GM10248 (cell line): Measurements from ENCODE around the gene PCA3.

ENCODE experiments used
- CTCF ChIA-PET: fragments of 300-600 bp; sonication (Branson Sonifier 250); formaldehyde crosslinking; extraction: SDS; loops from one replicate; lab custom pipeline; 2021; ENCODE audit warnings: antibody characterized with exemption; lab: Yijun Ruan, JAX
- POLR2A ChIA-PET: fragments of 350-650 bp; sonication (Branson Sonifier 250); formaldehyde crosslinking; extraction: SDS; loops from one replicate; lab custom pipeline; 2020; ENCODE audit warnings: antibody characterized with exemption; lab: Yijun Ruan, JAX
- DNase-seq: peaks from one replicate; pipeline ENCODE4 v3.0.0; 2012; ENCODE audit errors: extremely low spot score
- CTCF ChIP-seq: IDR thresholded peaks from 2 replicates; pipeline ENCODE4 v1.5.1; 2012; ENCODE audit warnings: mild to moderate bottlenecking, low read depth; ENCODE audit errors: extremely low read depth, missing control alignments, control extremely low read depth

The PCA3 gene

GRCh38 chr9:76764138-76764537, at the start of gene PCA3:
Gene PCA3, plus strand, starts transcription at chr9:76764438.
- POLR2A ChIA-PET: no interaction called here
- no peak for TF ChIP-seq CTCF
- DNase-seq: no peak
- CTCF ChIA-PET: interaction anchor here (0.9 to 2.1 kb wide), 3 partner anchors 8 to 46 kb away, joined by 3 to 8 read pairs (median 6); no protein-coding TSS in a partner anchor

DNA sequence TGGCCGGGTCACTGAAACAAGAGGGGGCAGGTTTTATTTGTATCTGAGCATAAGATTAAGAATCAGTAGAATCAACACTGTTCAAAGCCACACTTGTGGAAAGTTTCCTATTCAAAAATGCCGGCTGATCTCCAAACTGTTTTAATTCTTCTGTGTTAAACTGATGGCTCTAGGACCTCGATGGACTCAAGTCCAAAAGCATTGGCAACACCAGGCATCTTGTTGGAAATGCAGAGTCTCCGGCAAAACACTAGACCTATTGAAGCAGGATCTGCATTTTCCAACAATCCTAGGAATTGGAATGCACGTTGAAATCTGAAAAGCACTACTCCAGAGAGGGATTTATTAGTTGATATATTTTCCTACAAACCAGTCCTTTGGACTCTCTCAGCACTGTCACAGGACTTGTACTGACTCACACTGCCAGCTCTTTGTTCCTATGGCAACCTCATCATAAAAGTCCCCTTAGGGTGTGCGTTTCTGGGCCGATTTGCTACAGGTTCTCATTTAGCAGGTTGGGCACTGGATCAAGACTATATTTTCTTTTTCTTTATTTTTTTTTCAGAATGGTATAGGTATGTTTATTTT, 48.1 kb upstream of the PCA3 start:
- ChIA-PET CTCF (interaction anchor here (1.6 kb wide), 1 partner anchor 9 kb away, joined by 5 read pairs; no protein-coding TSS in a partner anchor), POLR2A (interaction anchor here (1.0 kb wide), 1 partner anchor 244 kb away, joined by 3 read pairs; no protein-coding TSS in a partner anchor)
- TF ChIP-seq CTCF: no peak
- no peak for DNase-seq

DNA sequence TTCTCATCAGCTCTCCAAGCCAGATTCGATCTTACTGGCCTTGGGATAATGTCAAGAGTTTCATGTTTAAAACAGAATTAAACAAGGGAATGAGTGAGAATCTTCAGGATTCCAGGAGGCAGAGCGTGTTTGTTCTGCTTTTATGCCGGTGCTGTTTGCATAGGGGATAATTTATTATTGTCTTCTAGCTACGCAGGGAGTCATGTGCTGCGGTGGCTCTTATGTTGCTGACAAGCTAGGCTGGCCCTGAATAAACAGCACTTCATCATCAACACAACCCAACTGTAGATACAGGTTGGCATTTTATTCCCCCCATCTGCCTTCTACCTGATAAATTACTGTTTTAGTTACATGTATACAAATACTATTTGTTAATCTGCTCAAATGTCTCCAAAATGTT, 47.1 kb upstream of the PCA3 start:
- DNase-seq: no peak

DNA sequence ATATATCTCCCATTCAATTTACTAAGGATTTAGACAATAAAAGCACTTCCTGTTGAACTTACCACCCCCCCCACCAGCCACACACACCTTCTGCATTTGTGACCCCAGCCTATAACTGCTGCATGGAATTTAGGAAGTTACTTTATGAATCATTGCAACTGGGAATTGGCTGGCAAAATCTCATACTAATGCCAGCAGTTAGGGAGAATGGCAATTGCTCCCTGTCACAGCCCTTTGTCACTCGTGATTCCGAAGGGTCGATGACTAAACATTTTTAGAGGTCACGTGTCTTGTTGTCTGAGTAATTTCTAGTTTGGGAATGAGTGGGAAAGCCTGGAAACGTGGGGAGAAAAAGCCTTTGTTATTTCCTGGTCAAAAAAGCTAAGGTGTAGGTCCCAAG, 46.6 kb upstream of the PCA3 start:
- DNase-seq: no peak
- ChIA-PET CTCF (interaction anchor here (1.4 to 1.6 kb wide), 3 partner anchors 10 to 27 kb away, joined by 3 to 5 read pairs (median 4); no protein-coding TSS in a partner anchor), POLR2A (no interaction called here)
- no peak for TF ChIP-seq CTCF

More for the DNA sequence above, 47.1 kb upstream of the PCA3 start:
- CTCF ChIA-PET: interaction anchor here (1.4 to 1.6 kb wide), 3 partner anchors 10 to 28 kb away, joined by 3 to 5 read pairs (median 4); no protein-coding TSS in a partner anchor
- POLR2A ChIA-PET: interaction anchor here (1.0 kb wide), 1 partner anchor 245 kb away, joined by 3 read pairs; no protein-coding TSS in a partner anchor
- no peak for TF ChIP-seq CTCF

- ChIA-PET CTCF (interaction anchor here (1.4 to 1.8 kb wide), 4 partner anchors 14 to 27 kb away, joined by 3 to 4 read pairs (median 4); no protein-coding TSS in a partner anchor), POLR2A (no interaction called here)
- no peak for TF ChIP-seq CTCF
- DNase-seq: no peak
Measured at GRCh38 chr9:76718166-76718565, 46.1 kb upstream of the PCA3 start.

- no peak for DNase-seq
- CTCF ChIA-PET: interaction anchor here (1.3 to 1.4 kb wide), 2 partner anchors 10 to 18 kb away, joined by 3 read pairs; no protein-coding TSS in a partner anchor
- POLR2A ChIA-PET: no interaction called here
- TF ChIP-seq CTCF: no peak
Measured at GRCh38 chr9:76720245-76720644, 44.0 kb upstream of the PCA3 start.
